IMR-90 (cell line): Measurements from ENCODE around the gene TFAP2B. TPM values are rescaled to one million over a fixed set of nuclear protein-coding genes. Genes with fewer than 3 reads are reported as not detected.

ENCODE experiments used
- ATAC-seq: fragments of 200-7000 bp; cut with Tn5 transposase; 2 replicates; pipeline ENCODE4 v1.9.1; 2020; ENCODE audit warnings: low read depth, mild to moderate bottlenecking, moderate library complexity
- BruUV-seq: library from RNA; stranded (reverse); fragments of 400-500 nt; replicated peaks from 2 replicates; lab custom pipeline; 2021; lab: Mats Ljungman, UMichigan
- CTCF ChIA-PET: fragments of 300-600 bp; formaldehyde crosslinking; extraction: SDS; loops from one replicate; lab custom pipeline; 2021; ENCODE audit warnings: antibody characterized with exemption; lab: Yijun Ruan, JAX
- POLR2A ChIA-PET: fragments of 300-600 bp; sonication (Branson Sonifier 250); formaldehyde crosslinking; loops from one replicate; lab custom pipeline; 2022; ENCODE audit warnings: antibody characterized with exemption; ENCODE audit not compliant: unreplicated experiment; lab: Charles Lee
- DNase-seq: peaks from one replicate; pipeline ENCODE4 v3.0.0; 2013
- H2AFZ ChIP-seq: replicated peaks from 2 replicates; pipeline ENCODE3; 2013; ENCODE audit warnings: low read length, mild to moderate bottlenecking; ENCODE audit not compliant: poor library complexity
- H2AK5ac ChIP-seq: 2 replicates; pipeline ENCODE4 v1.6.1; 2013; ENCODE audit warnings: low read depth, low read length, inconsistent platforms
- H2AK9ac ChIP-seq: replicated peaks from 2 replicates; pipeline ENCODE3; 2013; ENCODE audit warnings: mild to moderate bottlenecking, low read depth, low read length, moderate library complexity; ENCODE audit not compliant: poor library complexity
- H2BK120ac ChIP-seq: 2 replicates; pipeline ENCODE4 v1.6.1; 2013; ENCODE audit warnings: low read depth, low read length, inconsistent platforms
- H2BK15ac ChIP-seq: 3 replicates; pipeline ENCODE4 v1.6.1; 2013; ENCODE audit warnings: low read depth, low read length, inconsistent platforms
- H2BK20ac ChIP-seq: 2 replicates; pipeline ENCODE4 v1.6.1; 2013; ENCODE audit warnings: low read depth, mild to moderate bottlenecking, inconsistent platforms, low read length, moderate library complexity
- H2BK5ac ChIP-seq: 2 replicates; pipeline ENCODE4 v1.6.1; 2013; ENCODE audit warnings: mild to moderate bottlenecking, low read depth, low read length, inconsistent platforms; ENCODE audit not compliant: poor library complexity, severe bottlenecking
- H3K14ac ChIP-seq: replicated peaks from 2 replicates; pipeline ENCODE4 v1.6.1; 2013; ENCODE audit warnings: low read depth, low read length, inconsistent platforms
- H3K18ac ChIP-seq: 2 replicates; pipeline ENCODE4 v1.6.1; 2013; ENCODE audit warnings: low read depth, low read length, control low read depth
- H3K23ac ChIP-seq: 2 replicates; pipeline ENCODE4 v1.6.1; 2013; ENCODE audit warnings: low read depth, low read length, inconsistent platforms
- H3K27ac ChIP-seq: 2 replicates; pipeline ENCODE4 v1.5.1; 2013; ENCODE audit warnings: mild to moderate bottlenecking, control low read depth, low read length; ENCODE audit not compliant: insufficient read depth
- H3K27me3 ChIP-seq: 2 replicates; pipeline ENCODE4 v1.6.1; 2013; ENCODE audit warnings: low read length; ENCODE audit not compliant: control insufficient read depth, insufficient read depth
- H3K36me3 ChIP-seq: 2 replicates; pipeline ENCODE4 v1.6.1; 2013; ENCODE audit warnings: low read length, mixed read lengths; ENCODE audit not compliant: control insufficient read depth, insufficient read depth
- H3K4ac ChIP-seq: 2 replicates; pipeline ENCODE4 v1.6.1; 2013; ENCODE audit warnings: low read depth, low read length, inconsistent platforms
- H3K4me1 ChIP-seq: 2 replicates; pipeline ENCODE4 v1.6.1; 2013; ENCODE audit warnings: low read length, mixed read lengths; ENCODE audit not compliant: control insufficient read depth, insufficient read depth
- H3K4me2 ChIP-seq: 2 replicates; pipeline ENCODE4 v1.6.1; 2013; ENCODE audit warnings: low read depth, mild to moderate bottlenecking, control low read depth, low read length, moderate library complexity
- H3K4me3 ChIP-seq: 2 replicates; pipeline ENCODE4 v1.5.1; 2013; ENCODE audit warnings: low read depth, mild to moderate bottlenecking, control low read depth, low read length, moderate library complexity; ENCODE audit not compliant: insufficient read depth
- H3K56ac ChIP-seq: 2 replicates; pipeline ENCODE4 v1.6.1; 2013; ENCODE audit warnings: low read length, inconsistent platforms; ENCODE audit not compliant: insufficient read depth; ENCODE audit errors: extremely low read depth
- H3K79me1 ChIP-seq, 2 experiments: 2 replicates each; pipeline ENCODE4 v1.6.1; 2013; ENCODE audit warnings: low read length in 2 of 2, inconsistent platforms in 1 of 2, low read depth in 1 of 2
- H3K9ac ChIP-seq: 2 replicates; pipeline ENCODE4 v1.6.1; 2013; ENCODE audit warnings: low read depth, low read length, control low read depth
- H3K9me1 ChIP-seq: 2 replicates; pipeline ENCODE4 v1.6.1; 2013; ENCODE audit warnings: low read length, inconsistent platforms; ENCODE audit not compliant: insufficient read depth
- H3K9me3 ChIP-seq: 2 replicates; pipeline ENCODE4 v1.6.1; 2013; ENCODE audit warnings: low read length; ENCODE audit not compliant: control insufficient read depth, insufficient read depth
- H4K20me1 ChIP-seq: 2 replicates; pipeline ENCODE4 v1.6.1; 2013; ENCODE audit warnings: low read length, inconsistent platforms; ENCODE audit not compliant: insufficient read depth
- H4K5ac ChIP-seq: 2 replicates; pipeline ENCODE4 v1.6.1; 2013; ENCODE audit warnings: mild to moderate bottlenecking, low read depth, low read length, control low read depth
- H4K8ac ChIP-seq, 2 experiments: 2 replicates each; pipeline ENCODE4 v1.6.1; 2013; ENCODE audit warnings: low read depth in 2 of 2, low read length in 2 of 2, control low read depth in 1 of 2, inconsistent platforms in 1 of 2
- H4K91ac ChIP-seq: 2 replicates; pipeline ENCODE4 v1.6.1; 2013; ENCODE audit warnings: low read depth, low read length, inconsistent platforms; ENCODE audit not compliant: insufficient read depth
- CHD1 ChIP-seq: IDR thresholded peaks from 2 replicates; pipeline ENCODE4 v1.6.1; 2012; ENCODE audit warnings: low read depth, low read length, improper control_type of control experiment
- CTCF ChIP-seq: conservative IDR thresholded peaks from 2 replicates; pipeline ENCODE4 v1.5.1; 2012; ENCODE audit warnings: mild to moderate bottlenecking, low read depth, low read length, improper control_type of control experiment
- MXI1 ChIP-seq: IDR thresholded peaks from 2 replicates; pipeline ENCODE4 v1.6.1; 2012; ENCODE audit warnings: low read depth, mild to moderate bottlenecking, low read length, moderate library complexity, borderline replicate concordance
- WGBS, 2 experiments: methylation state at CpG; one replicate each; pipeline versions ENCODE4 v1.1.5 to v1.1.7; 2013; ENCODE audit warnings: missing lambda C conversion rate in 2 of 2; ENCODE audit not compliant: insufficient read length in 1 of 2; ENCODE audit errors: extremely low coverage in 2 of 2; 5-methylcytosine and 5-hydroxymethylcytosine counted together
- dilution Hi-C: fragments of 300-500 bp; cut with HindIII; formaldehyde crosslinking; loops from one replicate; pipeline ENCODE4 v1.14.3; 2018; ENCODE audit warnings: low sequenced_read_pairs; ENCODE audit not compliant: unreplicated experiment
- in situ Hi-C: fragments of 300-500 bp; cut with MboI; formaldehyde crosslinking; loops from 3 replicates; pipeline ENCODE4 v1.14.3; 2019; ENCODE audit warnings: low sequenced_read_pairs, inconsistent platforms, mixed read lengths
- intact Hi-C: fragments of 100-400 bp; cut with micrococcal nuclease; formaldehyde crosslinking; loops from 2 replicates; pipeline ENCODE4 v1.10.0; 2022
- polyA plus RNA-seq, 3 experiments: library from polyadenylated mRNA; depleted of rRNA; stranded (reverse); fragments of >200 nt; gene quantifications; 2 replicates each; pipeline ENCODE4 v1.2.3, GENCODE V29; 2012; ENCODE audit warnings: low replicate concordance in 1 of 3
- total RNA-seq: library from RNA; depleted of rRNA; stranded (reverse); fragments of >200 nt; gene quantifications from 2 replicates; pipeline ENCODE4 v1.2.3, GENCODE V29; 2012

Gene TFAP2B
- total and polyA plus RNA-seq, 2 of the 4 experiments (the other 2 are of a cell fraction), result not detected

- Histone ChIP-seq H2BK5ac (no peak overlapping the region), H2AK9ac (no peak overlapping the region), H3K56ac (no peak overlapping the region), H3K9me3 (no peaks in the 10 kb centered on the region; the same call in 1 of the 2 replicates), H3K4me2 (no peak overlapping the region), H2BK120ac (no peak overlapping the region), H3K23ac (no peak overlapping the region), H2AK5ac (no peak overlapping the region), H4K8ac (no peak overlapping the region), H3K36me3 (no peaks in the 10 kb centered on the region), H3K4me1 (no peaks in the 10 kb centered on the region), H2BK20ac (no peak overlapping the region), H3K18ac (no peak overlapping the region), H4K91ac (no peak overlapping the region), H3K79me1 (no peaks in the 10 kb centered on the region), H3K27me3 (peaks cover 54% of the 10 kb centered on the region), H3K27ac (no peak overlapping the region), H4K20me1 (no peaks in the 10 kb centered on the region), H3K9me1 (no peaks in the 10 kb centered on the region), H4K5ac (no peak overlapping the region), H3K4ac (no peak overlapping the region), H3K9ac (no peak overlapping the region), H2BK15ac (no peak overlapping the region), H3K14ac (no peak overlapping the region), H2AFZ (no peak overlapping the region), H3K4me3 (no peak overlapping the region)
- ChIA-PET POLR2A (no interaction called here), CTCF (no interaction called here)
- no TSS peak for BruUV-seq
- TF ChIP-seq CTCF (no peak), MXI1 (no peak), CHD1 (no peak)
- intact Hi-C loops (no loop called here), dilution Hi-C loops (no loop called here), in situ Hi-C loops (loop anchor here (25.0 kb wide), 1 partner anchor 1188 kb away; no protein-coding TSS in a partner anchor)
- DNase-seq (no peak), ATAC-seq (no peak)
- WGBS, 2 experiments, result no CpG with 5 or more reads among the region's 2 CpGs
Measured at GRCh38 chr6:50824552-50824951, 5.9 kb downstream of the TFAP2B start.
